Neural progenitor cell (in vitro differentiated cells): Measurements from ENCODE around the gene PGF.

ENCODE experiments used
- CTCF ChIP-seq: fragments of 200-600 bp; sonication (generic); IDR thresholded peaks from 2 replicates; pipeline ENCODE4 v1.5.1; 2017; ENCODE audit warnings: antibody characterized with exemption, mild to moderate bottlenecking
- EZH2phosphoT487 ChIP-seq: fragments of 200-600 bp; sonication (generic); IDR thresholded peaks from 2 replicates; pipeline ENCODE4 v1.6.1; 2017; ENCODE audit warnings: antibody characterized with exemption

DNA sequence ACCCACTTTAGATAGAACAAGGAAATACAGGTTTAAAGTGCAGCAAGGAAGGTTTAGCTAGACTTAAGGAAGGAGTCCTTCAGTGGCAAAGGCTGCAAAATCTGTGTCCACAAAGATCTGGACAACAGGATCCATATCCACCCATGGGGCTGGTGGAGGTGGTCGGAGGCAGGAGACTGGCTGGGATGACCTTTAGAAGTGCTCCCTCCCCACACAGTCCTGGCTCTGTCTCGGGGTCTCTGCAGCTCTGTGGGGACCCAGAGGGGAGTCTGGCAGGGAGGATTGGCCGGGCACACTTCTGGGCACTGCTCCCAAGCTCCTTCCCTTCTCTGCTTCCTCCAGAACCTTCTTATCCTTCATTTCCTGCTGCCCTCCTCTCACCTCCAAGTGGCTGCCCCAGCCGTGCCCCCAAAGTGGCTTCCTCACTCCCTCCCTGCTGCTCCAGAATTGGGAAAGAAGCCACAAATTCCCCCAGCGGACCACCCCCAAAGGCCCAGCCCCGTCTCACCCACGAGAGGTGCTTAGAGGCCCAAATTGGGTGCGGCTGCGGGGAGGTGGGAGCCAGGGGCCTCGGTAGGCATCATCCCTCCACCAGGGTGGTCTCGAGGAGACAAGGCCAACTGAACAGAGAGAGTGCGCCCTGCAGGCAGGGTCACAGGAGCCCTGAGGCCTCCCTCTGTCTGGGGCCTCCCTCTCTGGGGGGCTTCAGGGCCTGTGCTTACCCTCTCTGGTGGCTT is 21.9 kb upstream of the PGF start:
- TF ChIP-seq CTCF = no peak
- TF ChIP-seq EZH2phosphoT487 = no peak
